CD4-positive, alpha-beta T cell treated with Interleukin-4 for 1 hour (primary cell): ENCODE results near the gene RNF20.
"Not testable (repeated sequence)": the region's sequence is repeated elsewhere in the genome, so short reads cannot be mapped to it uniquely, and the experiment has no call there.

Source experiments
- DNase-seq, 2 donors: peaks; one replicate each; pipeline ENCODE4 v3.0.0-alpha.2; 2020 to 2022

The RNF20 gene, protein sequence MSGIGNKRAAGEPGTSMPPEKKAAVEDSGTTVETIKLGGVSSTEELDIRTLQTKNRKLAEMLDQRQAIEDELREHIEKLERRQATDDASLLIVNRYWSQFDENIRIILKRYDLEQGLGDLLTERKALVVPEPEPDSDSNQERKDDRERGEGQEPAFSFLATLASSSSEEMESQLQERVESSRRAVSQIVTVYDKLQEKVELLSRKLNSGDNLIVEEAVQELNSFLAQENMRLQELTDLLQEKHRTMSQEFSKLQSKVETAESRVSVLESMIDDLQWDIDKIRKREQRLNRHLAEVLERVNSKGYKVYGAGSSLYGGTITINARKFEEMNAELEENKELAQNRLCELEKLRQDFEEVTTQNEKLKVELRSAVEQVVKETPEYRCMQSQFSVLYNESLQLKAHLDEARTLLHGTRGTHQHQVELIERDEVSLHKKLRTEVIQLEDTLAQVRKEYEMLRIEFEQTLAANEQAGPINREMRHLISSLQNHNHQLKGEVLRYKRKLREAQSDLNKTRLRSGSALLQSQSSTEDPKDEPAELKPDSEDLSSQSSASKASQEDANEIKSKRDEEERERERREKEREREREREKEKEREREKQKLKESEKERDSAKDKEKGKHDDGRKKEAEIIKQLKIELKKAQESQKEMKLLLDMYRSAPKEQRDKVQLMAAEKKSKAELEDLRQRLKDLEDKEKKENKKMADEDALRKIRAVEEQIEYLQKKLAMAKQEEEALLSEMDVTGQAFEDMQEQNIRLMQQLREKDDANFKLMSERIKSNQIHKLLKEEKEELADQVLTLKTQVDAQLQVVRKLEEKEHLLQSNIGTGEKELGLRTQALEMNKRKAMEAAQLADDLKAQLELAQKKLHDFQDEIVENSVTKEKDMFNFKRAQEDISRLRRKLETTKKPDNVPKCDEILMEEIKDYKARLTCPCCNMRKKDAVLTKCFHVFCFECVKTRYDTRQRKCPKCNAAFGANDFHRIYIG

DNA sequence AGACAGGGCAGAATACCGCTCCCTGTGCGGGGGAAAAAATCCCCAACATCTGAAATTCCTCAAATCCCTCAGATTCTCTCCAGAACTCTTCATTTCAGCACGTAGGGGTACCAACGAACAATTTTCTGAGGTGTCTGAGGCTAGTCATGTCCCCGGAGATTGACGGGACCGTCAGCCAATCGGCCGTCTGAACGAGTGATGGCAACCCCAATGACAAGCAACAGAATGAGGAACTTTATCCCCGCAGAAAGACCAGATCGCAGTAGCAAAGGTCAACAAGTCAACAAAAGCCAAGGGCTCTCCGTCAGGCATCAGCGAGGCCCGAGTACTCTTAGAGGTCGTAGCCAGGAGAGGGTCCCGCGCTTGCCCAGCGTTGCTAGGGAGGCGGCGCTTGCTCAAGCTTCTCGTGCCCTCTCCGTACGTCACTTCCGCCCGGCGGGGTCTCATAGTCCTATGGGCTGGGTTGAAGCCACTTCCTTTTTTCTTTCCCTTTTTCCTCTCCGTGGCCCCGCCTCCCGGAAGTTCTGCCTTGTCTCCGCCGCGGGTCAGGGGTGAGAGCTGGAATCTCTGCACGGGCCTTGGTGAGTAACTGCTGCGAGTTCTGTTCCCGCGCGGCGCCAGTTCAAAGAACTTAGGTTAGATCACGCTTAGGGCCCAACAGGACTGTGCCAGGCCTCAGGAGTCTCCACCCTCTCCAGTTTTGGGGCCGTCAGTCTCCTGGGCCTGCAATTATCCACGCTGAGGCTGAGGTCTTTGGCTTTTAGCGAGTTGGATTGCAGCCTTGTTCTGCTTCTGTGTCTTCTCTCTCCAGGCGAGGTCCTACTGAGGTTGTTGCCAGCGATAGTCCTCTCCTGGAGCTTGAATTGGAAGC, at the start of gene RNF20:
RNF20 (plus strand) TSS at position 520 of the 871 bp plus-strand sequence. CDS start 1,571 bp downstream, outside the sequence.
- DNase-seq: peak; percentile 98 to 99

DNA sequence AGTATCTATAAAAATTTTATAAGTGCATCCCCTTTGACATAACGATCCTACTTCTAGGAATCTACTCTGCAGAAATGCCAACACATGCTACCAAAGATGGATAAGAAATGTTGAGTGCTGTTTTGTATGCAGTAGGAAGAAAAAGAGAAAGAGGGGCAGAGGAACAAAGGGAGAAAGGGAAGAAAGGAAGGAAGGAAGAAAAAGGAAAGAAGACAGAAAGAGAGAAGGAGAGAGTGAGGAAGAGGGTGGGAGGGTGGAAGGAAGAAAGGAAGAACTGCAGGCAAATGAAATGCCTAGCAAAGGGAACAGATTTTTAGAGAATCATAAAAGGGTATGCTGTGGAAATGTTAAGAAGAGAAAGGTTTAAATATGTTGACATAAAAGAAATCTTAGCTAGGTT, 49.6 kb upstream of the RNF20 start:
- no peak for DNase-seq

DNA sequence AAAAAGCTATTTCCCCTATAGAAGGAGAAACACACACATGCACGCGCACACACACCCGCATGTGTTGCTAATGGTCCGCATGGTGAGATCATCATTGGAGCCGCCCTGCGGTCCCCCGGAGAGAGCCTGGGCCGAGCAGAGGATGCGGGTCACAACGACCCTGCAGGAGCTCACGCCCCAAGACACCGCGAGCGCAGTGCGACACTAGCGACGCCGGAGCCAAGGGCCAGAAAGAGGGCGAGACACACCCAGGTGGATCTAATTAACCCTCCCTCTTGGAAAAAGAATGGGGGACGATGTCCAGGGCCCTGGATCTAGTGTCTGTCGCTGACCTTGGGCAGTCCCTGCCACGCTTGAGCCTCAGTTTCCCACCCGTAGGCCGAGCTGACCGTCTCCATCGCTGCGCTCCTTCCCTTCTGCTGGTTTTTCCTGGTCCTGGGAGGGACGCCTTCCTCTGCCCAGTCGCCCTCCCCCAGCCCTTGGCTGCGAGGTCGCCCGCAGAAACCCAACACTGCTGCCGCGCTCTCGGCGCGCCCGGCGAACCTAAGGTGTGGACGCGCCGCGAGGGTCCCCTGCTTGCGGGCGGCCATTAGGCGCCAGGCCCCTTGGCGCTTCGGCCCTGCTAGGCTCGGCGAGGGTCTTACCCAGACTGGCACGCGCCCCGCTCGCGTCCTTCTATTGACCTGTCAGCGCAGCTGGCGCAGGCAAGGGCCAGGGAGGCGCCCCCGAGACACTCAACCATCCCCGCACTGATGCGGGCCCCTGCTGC, 47.5 kb upstream of the RNF20 start:
- DNase-seq: no peak

DNA sequence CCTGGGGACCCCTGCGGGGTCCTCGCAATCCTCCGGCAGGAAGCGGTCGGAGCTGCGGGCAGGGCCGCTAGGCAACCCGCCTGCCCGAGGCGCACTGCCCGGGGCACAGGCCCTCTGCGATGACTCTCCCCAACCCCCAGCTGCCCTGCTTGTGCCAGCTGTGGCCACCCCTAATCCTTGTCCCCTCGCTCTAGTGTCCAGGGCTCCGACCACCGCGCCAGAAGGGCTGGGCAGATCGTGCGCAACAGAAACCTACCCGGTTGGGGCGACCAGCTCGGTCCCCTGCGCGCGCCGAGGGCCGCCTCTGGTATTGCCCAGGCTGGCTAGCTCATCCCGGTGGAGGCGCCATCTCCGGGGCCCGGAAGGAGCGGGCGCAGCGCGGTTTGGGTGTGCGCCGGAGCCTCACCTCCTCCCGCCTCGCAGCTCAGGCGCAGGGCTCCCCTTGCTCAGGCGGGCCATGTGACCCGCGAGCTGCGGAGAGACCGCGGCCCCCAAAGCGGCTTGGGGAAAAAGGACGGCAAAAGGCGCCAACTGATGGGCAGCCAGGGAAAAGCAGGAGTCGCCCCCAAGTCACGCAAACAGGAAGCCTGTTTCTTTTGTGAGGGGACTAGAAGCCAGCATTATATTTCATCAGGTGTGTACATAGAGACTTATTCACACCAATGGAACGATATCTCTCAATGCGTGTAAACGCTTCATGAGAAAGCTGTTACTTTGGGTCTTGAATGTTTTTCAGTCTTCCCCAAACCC, 46.8 kb upstream of the RNF20 start:
- no peak for DNase-seq

DNA sequence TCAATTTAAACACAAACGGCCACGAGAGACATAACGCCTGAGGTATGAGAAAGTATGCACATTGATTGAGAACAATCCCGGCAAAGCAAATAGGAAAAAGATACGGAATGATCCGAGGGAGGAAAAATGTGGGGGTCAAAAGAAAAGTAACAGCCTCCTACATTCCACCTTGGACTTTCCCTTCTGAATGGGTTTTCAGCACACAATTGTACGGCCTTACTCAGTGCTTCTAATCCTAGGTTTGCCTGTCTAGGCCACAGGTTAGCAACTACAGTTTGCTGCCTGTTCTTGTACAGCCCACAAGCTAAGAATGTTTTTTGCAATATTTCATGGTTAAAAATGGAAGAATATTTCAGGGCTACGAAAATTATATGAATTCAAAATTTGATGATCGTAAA, 46.2 kb upstream of the RNF20 start:
- DNase-seq: no peak

DNA sequence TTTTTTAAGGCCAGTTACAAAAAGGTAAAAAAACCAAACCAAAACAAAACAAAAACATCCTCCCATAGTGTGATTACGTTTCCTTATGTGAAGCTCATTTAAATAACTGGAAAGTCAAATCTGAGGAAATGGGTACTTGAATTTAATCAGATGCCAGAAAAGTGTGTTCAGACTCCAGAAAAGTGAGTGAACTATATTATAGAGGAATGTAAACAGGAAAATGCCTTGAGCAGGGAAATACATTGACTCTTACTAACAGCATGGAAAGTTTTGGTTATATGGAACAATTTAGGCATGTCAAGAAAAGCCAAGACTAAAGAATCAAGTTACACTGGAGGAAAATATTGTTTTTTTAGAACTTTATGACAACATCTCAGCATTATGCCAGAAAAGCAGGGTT, 37.8 kb upstream of the RNF20 start:
- DNase-seq: no peak

DNA sequence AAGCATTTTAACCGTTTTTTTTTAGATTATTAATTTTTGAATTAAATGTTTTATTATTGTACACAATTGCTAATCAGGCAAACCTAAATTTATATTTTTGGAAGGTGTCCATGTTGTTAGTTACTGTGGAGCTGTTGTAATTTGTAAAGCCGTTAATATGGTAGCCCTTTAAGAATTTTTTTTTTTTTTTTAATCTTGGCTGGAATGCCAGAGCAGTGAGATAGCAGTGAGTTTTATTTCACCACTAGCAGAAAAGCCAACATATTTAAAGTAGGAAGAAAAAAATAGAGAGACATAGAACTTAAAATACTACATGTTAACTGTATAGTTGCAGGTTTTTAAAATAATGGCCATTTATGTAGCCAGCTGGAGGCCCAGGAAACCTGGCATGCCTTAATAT, 35.3 kb upstream of the RNF20 start:
- no peak for DNase-seq

DNA sequence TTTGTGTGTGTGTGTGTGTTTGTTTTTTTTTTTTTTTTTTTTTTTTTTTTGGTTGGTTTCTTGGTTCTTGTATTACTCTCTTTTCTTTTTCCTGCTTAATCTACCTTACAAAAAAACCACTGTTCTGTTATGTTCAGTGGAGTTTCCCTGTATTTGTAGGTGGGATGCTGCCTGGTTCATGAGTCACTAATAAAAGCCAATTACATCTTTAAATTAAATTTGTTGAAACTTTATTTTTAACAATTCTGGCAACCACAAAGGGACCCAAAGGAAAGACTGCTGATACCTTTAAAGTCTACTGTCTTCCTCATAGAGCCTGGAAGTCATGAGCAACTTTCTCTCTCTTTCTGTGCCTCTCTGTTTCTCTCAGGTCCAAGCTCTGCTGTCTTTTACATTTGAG, 29.5 kb upstream of the RNF20 start:
- DNase-seq: no peak

DNA sequence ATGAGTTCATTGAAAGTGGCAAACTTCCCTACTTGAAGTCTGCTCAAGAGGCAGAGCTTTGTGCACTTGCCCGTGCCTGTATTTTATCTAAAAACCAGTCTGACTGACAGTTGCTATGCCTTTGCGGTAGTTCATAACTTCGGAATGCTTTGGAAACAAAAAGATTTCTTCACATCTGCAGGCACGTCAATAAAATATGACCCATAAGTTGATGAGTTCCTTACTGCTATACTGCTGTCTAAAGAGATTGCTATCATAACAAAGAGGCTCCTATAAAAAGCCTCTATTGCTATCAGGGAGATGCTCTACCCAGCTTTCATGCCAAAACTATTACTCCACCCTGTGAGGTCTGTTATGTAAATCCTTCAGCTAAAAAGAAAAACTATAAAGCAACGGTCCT, 25.4 kb upstream of the RNF20 start:
- no peak for DNase-seq

DNA sequence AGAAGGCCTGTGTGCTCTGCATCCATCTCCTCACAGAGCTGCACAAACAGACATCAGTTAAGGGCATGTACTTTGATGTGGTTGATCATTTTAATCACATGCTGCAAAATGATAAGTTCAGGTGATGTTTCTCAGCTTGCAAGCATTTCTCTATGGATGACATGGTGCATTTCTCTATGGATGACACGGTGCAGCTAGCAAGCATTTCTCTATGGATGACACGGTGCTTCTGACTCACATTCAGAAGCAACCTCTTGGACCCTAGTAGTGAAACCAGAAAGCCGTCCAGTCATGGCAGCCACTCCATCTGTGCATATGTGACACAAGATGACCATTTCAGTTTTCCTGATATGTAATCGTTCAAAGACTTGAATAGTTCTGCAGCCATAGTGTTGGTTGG, 24.1 kb upstream of the RNF20 start:
- no peak for DNase-seq

DNA sequence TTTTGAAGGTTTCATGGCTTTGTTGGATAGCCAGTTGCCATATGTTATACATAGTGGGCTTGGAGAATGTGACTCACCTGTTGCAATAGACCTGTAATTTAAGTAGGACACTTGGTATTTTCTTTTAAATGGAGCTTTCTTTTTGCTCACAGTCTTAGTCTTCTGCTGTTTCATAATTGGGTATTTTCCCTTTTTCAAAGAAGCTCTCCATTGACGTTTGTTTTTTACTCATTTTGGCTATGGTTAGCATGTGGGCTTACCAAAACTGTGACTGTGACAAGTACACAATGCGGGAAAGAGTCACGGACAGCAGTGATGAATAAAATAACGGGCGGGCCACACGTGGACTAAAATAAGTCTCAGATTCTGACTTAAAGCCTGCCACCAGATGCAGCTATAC, 23.2 kb upstream of the RNF20 start:
- DNase-seq: no peak

DNA sequence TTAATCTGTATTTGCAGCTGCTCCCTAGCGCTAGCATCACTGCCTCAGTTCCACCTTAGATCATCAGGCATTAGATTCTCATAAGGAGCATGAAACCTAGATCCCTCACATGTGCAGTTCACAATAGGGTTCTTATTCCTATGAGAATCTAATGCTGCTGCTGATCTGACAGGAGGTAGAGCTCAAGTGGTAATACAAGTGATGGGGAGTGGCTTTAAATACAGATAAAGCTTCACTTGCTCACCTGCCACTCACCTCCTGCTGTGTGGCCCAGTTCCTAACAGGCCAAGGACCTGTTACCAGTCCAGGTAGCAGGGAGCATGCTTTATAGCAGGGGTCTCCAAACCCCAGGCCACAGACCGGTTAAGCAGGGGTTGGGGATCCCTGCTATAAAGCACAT, 22.6 kb upstream of the RNF20 start:
- DNase-seq: no peak

DNA sequence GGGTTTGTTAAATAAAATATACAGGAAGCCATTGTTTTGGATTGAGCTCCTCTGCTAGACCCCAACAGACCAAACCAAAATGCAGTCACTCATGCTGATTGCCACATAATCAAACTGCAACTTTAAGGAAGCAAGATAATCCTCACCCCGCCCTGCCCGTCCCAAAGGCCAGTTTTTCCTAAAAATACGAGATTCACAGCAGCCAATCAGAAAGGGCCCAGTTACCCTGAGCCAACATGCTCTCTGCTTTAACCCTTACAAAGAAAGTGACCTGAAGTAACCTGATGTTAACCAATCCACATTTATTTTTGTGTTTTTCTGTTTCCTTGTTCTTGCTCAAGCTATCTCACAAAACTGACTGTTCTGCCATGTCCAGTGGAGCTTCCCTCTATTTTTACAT, 21.5 kb upstream of the RNF20 start:
- DNase-seq: no peak

DNA sequence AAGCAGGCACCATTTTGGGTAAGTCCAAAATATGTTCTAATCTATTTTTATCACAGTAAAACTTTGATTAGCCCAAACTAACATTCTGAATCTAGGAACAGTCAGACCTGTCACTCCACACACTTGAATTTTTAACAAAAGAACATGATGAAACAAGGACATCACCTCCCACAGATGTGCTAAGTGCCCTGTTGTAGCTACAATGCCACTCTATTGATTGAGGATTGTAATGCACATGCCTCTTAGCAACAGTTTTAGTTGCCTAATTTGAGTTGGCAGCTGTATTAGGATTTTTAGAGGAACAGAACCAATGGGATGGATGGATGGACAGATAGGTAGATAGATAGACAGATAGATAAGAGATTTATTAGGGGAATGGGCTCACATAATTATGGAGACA, 20.3 kb upstream of the RNF20 start:
- DNase-seq: no peak

DNA sequence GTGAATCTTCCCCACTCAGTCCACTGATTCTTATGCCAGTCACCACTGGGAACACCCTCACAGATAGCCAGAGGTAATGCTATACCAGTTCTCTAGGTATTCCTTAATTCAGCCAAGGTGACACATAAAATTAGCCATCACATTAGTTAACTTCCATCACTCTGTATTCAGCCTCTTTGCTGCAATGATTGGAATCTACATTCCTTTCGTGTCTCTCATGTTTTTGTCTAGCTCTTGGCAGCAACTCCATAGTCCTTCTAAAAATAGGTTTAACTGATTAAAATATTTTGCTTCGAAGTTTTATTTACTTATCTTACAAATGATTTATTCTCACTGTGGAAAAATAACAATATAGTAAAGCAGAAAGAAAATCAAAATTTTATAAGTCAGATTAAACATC, 19.6 kb upstream of the RNF20 start:
- DNase-seq: no peak

DNA sequence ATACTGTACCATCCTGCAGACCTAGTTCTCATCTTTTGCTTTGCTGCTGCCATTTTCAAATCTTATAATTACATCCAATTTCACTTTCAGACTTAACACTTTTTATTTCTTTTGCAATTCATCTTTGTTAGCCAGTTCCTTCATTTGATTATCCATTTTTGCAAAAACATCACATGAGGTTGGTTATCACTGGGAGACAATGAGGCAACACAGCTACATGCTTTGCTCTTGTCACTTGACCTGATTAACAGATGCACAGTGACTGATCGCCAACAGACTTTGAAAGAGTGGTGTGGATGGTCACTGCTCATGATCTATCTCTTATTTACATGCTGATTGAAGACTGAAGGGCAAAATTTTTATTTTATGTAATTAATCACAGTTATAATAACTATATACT, 17.0 kb upstream of the RNF20 start:
- no peak for DNase-seq

DNA sequence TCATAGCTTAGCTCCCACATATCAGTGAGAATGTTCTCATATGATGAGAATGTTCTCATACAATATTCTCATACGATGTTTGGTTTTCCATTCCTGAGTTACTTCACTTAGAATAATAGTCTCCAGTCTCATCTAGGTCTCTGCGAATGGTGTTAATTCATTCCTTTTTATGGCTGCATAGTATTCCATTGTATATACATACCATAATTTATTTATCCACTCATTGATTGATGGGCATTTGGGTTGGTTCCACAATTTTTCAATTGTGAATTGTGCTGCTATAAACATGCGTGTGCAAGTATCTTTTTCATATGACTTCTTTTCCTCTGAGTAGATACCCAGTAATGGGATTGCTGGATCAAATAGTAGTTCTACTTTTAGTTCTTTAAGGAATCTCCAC, 15.2 kb upstream of the RNF20 start:
- DNase-seq: not testable (repeated sequence)

DNA sequence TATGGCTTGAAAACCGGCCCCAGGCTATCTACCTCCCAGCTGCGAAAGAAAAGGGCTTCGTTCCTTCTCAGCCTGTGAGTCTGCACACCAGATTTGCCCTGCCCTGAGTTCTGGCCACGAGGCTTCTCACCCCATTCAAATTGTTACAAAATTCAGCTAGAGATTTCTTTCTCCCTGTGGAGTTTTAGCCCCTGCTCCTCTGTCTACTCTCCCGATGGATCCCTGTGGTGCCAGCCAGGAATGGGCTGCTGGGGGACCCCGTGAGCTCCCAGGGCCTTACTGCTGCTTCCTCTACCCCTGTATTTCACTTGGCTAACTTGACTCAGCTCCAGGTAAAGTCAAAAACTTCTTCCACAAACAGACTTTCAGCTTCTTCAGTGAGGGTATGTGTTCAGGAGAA, 9.3 kb upstream of the RNF20 start:
- no peak for DNase-seq

DNA sequence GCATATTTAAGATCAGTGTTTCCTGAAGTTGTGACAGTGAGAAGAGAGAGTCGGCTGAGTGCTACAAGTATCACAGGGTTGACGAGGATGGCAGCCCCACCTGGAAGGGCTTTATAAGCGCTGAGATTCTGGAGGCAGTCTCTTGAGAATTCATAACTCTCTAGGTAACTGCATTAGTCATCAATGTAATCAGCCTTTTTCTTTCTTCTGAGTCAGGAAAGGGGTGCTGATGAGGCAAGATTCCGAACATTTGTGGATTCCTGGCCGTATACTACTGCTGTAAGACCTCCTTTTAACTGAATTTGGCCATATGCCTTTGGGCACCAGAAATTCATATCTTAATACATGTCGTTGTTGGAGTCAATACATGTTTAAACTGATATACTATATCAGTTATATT, 6.6 kb upstream of the RNF20 start:
- no peak for DNase-seq

DNA sequence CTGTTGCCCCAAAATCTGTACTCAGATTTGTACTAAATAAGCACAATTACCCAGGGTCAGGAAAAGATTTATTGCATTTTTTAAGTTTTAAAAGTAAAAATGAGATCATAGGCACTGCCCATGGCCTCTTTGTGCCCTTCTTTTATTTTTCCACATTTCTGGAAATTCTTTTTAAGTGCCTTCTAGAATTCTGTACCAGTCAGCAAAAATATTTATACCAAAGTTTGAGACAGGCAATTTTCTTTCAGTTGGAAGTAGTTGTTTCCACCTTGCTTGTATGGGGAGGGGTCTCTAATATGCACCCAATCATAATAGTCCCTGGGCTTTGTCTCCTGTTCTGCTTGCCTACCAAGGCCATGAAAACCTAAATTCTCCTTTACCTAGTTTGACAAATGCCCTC, 5.6 kb upstream of the RNF20 start:
- DNase-seq: no peak

DNA sequence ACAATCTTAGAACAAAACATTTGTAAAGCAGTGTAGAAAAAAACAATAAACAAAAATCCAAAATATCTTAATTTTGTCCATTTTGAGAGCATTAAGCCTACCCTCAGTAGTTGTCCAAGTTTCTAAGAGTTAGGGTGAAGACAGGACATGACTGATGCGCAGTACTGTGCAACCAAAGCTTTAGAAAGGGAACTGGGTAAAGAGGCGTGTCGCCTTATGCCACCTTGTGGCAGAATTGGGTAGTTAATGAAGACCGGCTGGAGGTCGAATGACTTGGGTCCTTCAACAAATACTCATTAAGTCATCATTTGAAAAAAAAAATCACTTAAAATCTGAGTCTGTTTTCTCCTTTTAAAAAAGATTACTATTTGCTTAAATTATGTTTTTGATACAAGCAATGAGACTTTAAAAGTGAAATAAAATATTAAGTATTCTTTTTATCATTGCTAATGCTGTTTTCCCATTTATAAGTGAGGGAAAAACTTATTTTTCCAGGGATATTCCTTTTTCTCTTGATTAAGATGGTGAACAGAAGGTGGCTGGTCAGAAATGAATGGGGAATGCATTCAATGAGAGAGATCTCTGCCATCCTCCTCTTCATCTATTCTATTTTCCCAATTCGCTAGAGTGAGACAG, 3.5 kb upstream of the RNF20 start:
- peak; percentile 81 to 85 for DNase-seq
